Endothelial cell of umbilical vein (primary cell): ENCODE data around the gene ANG. TPM values are rescaled to one million over a fixed set of nuclear protein-coding genes. Genes with fewer than 3 reads are reported as not detected.

Experiments used
- BruUV-seq: library from RNA; stranded (reverse); fragments of 400-500 nt; replicated peaks from 2 replicates; lab custom pipeline; 2021; lab: Mats Ljungman, UMichigan
- CTCF ChIA-PET: fragments of 300-600, 350-600 bp; sonication (Branson Sonifier 250); formaldehyde crosslinking; loops from one replicate; lab custom pipeline; 2021; ENCODE audit warnings: antibody characterized with exemption, inconsistent platforms; lab: Charles Lee
- POLR2A ChIA-PET: fragments of 300-600, 350-600 bp; sonication (Branson Sonifier 250); formaldehyde crosslinking; loops from one replicate; lab custom pipeline; 2021; ENCODE audit warnings: antibody characterized with exemption, inconsistent platforms; lab: Charles Lee
- DNase-seq: peaks from one replicate; pipeline ENCODE4 v3.0.0-alpha.2; 2011; ENCODE audit warnings: low read depth, low spot score
- FAIRE-seq: peaks from 2 replicates; lab custom pipeline; 2011; peaks lifted over from hg19 to GRCh38; lab: Jason Lieb, UNC
- H2AFZ ChIP-seq: 2 replicates; pipeline ENCODE4 v1.6.0; 2012; ENCODE audit warnings: low read depth, low read length, control low read depth, inconsistent platforms
- H3K27ac ChIP-seq: 2 replicates; pipeline ENCODE4 v1.5.1; 2011; ENCODE audit warnings: low read depth, mild to moderate bottlenecking, control low read depth, low read length, moderate library complexity; ENCODE audit not compliant: insufficient read depth
- H3K27me3 ChIP-seq, 2 experiments: 2 replicates each; pipeline versions ENCODE4 v1.6.0 to v1.6.1; 2011; ENCODE audit warnings: low read length in 2 of 2, mixed read lengths in 1 of 2; ENCODE audit not compliant: control insufficient read depth in 2 of 2, insufficient read depth in 2 of 2
- H3K36me3 ChIP-seq, 2 experiments: 2 replicates in 1 of 2; 3 replicates in 1 of 2; pipeline ENCODE4 v1.5.1; 2011; ENCODE audit warnings: low read length in 2 of 2, mild to moderate bottlenecking in 1 of 2, moderate library complexity in 1 of 2; ENCODE audit not compliant: control insufficient read depth in 2 of 2, insufficient read depth in 2 of 2; ENCODE audit errors: extremely low read depth in 1 of 2
- H3K4me1 ChIP-seq: 3 replicates; pipeline ENCODE4 v1.5.1; 2011; ENCODE audit warnings: mild to moderate bottlenecking, low read length; ENCODE audit not compliant: control insufficient read depth, insufficient read depth; ENCODE audit errors: extremely low read depth
- H3K4me2 ChIP-seq: 2 replicates; pipeline ENCODE4 v1.6.1; 2011; ENCODE audit warnings: low read length, control low read depth, mixed read lengths; ENCODE audit not compliant: insufficient read depth
- H3K4me3 ChIP-seq, 3 experiments: fragments of 200-600 bp in 1 of 3; sonication (generic), shearing (Covaris generic) in 1 of 3; replicated peaks in 1 of 3; 2 replicates each; pipeline ENCODE4 v1.5.1; 2011 to 2016; ENCODE audit warnings: control low read depth in 3 of 3, low read length in 3 of 3, mild to moderate bottlenecking in 2 of 3, inconsistent platforms in 1 of 3, low read depth in 1 of 3, moderate library complexity in 1 of 3; ENCODE audit not compliant: insufficient read depth in 1 of 3
- H3K79me2 ChIP-seq: 2 replicates; pipeline ENCODE4 v1.6.0; 2012; ENCODE audit warnings: low read length, inconsistent platforms; ENCODE audit not compliant: control insufficient read depth, insufficient read depth
- H3K9ac ChIP-seq: replicated peaks from 2 replicates; pipeline ENCODE3; 2011; ENCODE audit warnings: low read length, control low read depth; ENCODE audit not compliant: insufficient read depth; ENCODE audit errors: extremely low read depth
- H3K9me1 ChIP-seq: replicated peaks from 3 replicates; pipeline ENCODE4 v1.6.0; 2011; ENCODE audit warnings: mild to moderate bottlenecking, low read length; ENCODE audit not compliant: control insufficient read depth, insufficient read depth; ENCODE audit errors: extremely low read depth
- H3K9me3 ChIP-seq: replicated peaks from 2 replicates; pipeline ENCODE4 v1.5.1; 2012; ENCODE audit warnings: low read length, inconsistent platforms; ENCODE audit not compliant: control insufficient read depth, insufficient read depth
- H4K20me1 ChIP-seq: replicated peaks from 2 replicates; pipeline ENCODE3; 2011; ENCODE audit warnings: mild to moderate bottlenecking, low read length; ENCODE audit not compliant: control insufficient read depth, insufficient read depth; ENCODE audit errors: extremely low read depth
- EZH2 ChIP-seq: IDR thresholded peaks from 2 replicates; pipeline ENCODE4 v1.6.1; 2012; ENCODE audit warnings: borderline replicate concordance, low read depth, mild to moderate bottlenecking, moderate library complexity, low read length, inconsistent platforms; ENCODE audit not compliant: severe bottlenecking
- POLR2AphosphoS5 ChIP-seq: IDR thresholded peaks from 2 replicates; pipeline ENCODE4 v1.6.1; 2012; ENCODE audit warnings: low read depth, mild to moderate bottlenecking, control low read depth, low read length, moderate library complexity; ENCODE audit not compliant: insufficient read depth
- dilution Hi-C: fragments of 300-500 bp; cut with MboI; formaldehyde crosslinking; loops from one replicate; pipeline ENCODE4 v1.15.0; 2019; ENCODE audit warnings: low sequenced_read_pairs; ENCODE audit not compliant: extremely low pct_ligation_motif_present
- intact Hi-C: fragments of 100-400 bp; cut with micrococcal nuclease; formaldehyde crosslinking; loops from one replicate; pipeline ENCODE4 v1.10.0; 2022
- polyA plus RNA-seq, 4 experiments: library from polyadenylated mRNA; depleted of rRNA in 3 of 4; stranded (reverse) in 3 of 4; unstranded in 1 of 4; fragments of >200 nt; gene quantifications; 2 replicates each; pipeline versions ENCODE4 v1.2.1 to v1.2.3, GENCODE V29; 2011 to 2012; ENCODE audit warnings: missing spikeins in 1 of 4
- total RNA-seq: library from RNA; stranded (reverse); gene quantifications from 2 replicates; pipeline ENCODE4 v1.2.3, GENCODE V29; 2021
- TF ChIP-seq, protein P1 (sequence below), 2 donors: IDR thresholded peaks; 1 replicate in 1 of 2; 2 replicates in 1 of 2; pipeline ENCODE4 v1.5.1; 2011; ENCODE audit warnings: low read length in 2 of 2, mild to moderate bottlenecking in 2 of 2, moderate library complexity in 2 of 2, control low read depth in 1 of 2, inconsistent platforms in 1 of 2, low read depth in 1 of 2; ENCODE audit not compliant: insufficient read depth in 1 of 2; ENCODE audit errors: extremely low read depth in 1 of 2

Gene ANG
- total and polyA plus RNA-seq, 2 donors (not counting 3 experiments of a cell fraction or from before 2014, with no cell fraction given) = 6.2 to 11.2 TPM

GRCh38 chr14:20687362-20688166 is 1.0 kb upstream of the ANG start:
- CTCF ChIA-PET = no interaction called here
- POLR2A ChIA-PET = interaction anchor here (0.6 kb wide), 1 partner anchor 47 kb away, joined by 4 read pairs; no protein-coding TSS in a partner anchor
- no peaks in the 10 kb centered on the region for H3K27me3 ChIP-seq
- FAIRE-seq (no peak), DNase-seq (no peak)
- H3K27ac ChIP-seq = no peak overlapping the region
- no peaks in the 10 kb centered on the region for H3K36me3 ChIP-seq
- H3K4me1 ChIP-seq = peaks cover 15% of the 10 kb centered on the region
- H3K9ac ChIP-seq = no peak overlapping the region
- H3K9me1 ChIP-seq = no peaks in the 10 kb centered on the region
- no peaks in the 10 kb centered on the region for H4K20me1 ChIP-seq
- no peak overlapping the region for H3K4me3 ChIP-seq
- dilution Hi-C loops (no loop called here), intact Hi-C loops (no loop called here)
- no peak overlapping the region for H3K4me2 ChIP-seq
- H2AFZ ChIP-seq = no peak overlapping the region
- no peaks in the 10 kb centered on the region for H3K79me2 ChIP-seq
- no peaks in the 10 kb centered on the region for H3K9me3 ChIP-seq
- no TSS peak for BruUV-seq
- TF ChIP-seq POLR2AphosphoS5 (no peak), EZH2 (no peak)

DNA sequence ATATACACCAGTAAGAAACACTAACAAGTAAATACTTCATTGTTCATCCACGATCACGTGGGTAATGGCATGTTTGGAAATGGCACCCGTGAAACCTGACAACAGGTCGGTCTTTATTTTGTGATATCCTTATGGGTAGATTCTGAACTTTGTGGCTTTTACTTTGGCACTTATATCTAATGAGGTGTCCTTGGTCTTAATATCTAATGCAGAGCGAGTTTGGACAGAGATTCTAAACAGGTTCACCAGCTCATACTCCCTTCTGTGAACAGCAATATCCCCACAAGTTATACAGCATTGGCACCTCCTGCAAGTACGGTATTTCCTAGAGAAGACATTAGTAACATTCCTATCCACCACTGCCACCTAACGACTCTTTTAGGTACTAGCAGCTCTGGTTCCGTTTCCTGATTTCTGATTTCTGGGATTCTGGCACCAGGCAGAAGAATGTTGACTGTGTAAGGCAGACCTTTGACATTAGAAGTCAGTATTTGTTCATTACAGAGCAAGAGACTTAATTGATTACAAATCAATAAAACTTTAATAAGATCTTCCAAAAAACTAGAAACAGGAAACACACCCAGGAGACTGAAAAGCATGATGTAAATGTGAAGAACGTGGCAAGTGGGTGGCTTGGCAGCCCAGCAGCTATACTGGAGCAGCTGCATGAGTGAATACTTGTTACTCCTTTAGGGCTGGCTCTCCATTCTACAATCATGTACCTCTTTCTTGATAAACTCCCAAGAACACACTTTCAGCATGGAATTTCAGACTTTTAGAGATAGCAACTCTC is 2.5 kb downstream of the ANG start:
- no peak overlapping the region for H3K4me3 ChIP-seq
- ChIA-PET CTCF (interaction anchor here (0.6 to 3.2 kb wide), 32 partner anchors 10 to 363 kb away, joined by 3 to 34 read pairs (median 5); partner anchors contain the start of gene RNASE1), POLR2A (interaction anchor here (0.8 kb wide), 1 partner anchor 9 kb away, joined by 3 read pairs; no protein-coding TSS in a partner anchor)
- no peaks in the 10 kb centered on the region for H3K27me3 ChIP-seq
- no TSS peak for BruUV-seq
- peak overlapping the region; percentile 73 for H2AFZ ChIP-seq
- peaks cover 7% of the 10 kb centered on the region for H3K4me1 ChIP-seq
- TF ChIP-seq, protein P1, sequence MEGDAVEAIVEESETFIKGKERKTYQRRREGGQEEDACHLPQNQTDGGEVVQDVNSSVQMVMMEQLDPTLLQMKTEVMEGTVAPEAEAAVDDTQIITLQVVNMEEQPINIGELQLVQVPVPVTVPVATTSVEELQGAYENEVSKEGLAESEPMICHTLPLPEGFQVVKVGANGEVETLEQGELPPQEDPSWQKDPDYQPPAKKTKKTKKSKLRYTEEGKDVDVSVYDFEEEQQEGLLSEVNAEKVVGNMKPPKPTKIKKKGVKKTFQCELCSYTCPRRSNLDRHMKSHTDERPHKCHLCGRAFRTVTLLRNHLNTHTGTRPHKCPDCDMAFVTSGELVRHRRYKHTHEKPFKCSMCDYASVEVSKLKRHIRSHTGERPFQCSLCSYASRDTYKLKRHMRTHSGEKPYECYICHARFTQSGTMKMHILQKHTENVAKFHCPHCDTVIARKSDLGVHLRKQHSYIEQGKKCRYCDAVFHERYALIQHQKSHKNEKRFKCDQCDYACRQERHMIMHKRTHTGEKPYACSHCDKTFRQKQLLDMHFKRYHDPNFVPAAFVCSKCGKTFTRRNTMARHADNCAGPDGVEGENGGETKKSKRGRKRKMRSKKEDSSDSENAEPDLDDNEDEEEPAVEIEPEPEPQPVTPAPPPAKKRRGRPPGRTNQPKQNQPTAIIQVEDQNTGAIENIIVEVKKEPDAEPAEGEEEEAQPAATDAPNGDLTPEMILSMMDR (IDR thresholded peaks at IDR 0.05; ENCODE audit: extremely low read depth in 1 of 2, insufficient read depth in 1 of 2, low read depth in 1 of 2, low read length in 2 of 2) = peak; percentile 72 to 79
- no peak for TF ChIP-seq POLR2AphosphoS5
- no peaks in the 10 kb centered on the region for H3K9me1 ChIP-seq
- dilution Hi-C loops (no loop called here), intact Hi-C loops (loop anchor here (1.0 to 10.0 kb wide), 5 partner anchors 28 to 364 kb away; no protein-coding TSS in a partner anchor)
- no peaks in the 10 kb centered on the region for H3K9me3 ChIP-seq
- no peak overlapping the region for H3K4me2 ChIP-seq
- peak; percentile 93 for FAIRE-seq
- no peaks in the 10 kb centered on the region for H4K20me1 ChIP-seq
- H3K27ac ChIP-seq = no peak overlapping the region
- H3K79me2 ChIP-seq = no peaks in the 10 kb centered on the region
- H3K36me3 ChIP-seq = no peaks in the 10 kb centered on the region
- H3K9ac ChIP-seq = no peak overlapping the region
- DNase-seq = peak; percentile 77
